ENCODE results near the gene LRIT1.

The LRIT1 gene

DNA sequence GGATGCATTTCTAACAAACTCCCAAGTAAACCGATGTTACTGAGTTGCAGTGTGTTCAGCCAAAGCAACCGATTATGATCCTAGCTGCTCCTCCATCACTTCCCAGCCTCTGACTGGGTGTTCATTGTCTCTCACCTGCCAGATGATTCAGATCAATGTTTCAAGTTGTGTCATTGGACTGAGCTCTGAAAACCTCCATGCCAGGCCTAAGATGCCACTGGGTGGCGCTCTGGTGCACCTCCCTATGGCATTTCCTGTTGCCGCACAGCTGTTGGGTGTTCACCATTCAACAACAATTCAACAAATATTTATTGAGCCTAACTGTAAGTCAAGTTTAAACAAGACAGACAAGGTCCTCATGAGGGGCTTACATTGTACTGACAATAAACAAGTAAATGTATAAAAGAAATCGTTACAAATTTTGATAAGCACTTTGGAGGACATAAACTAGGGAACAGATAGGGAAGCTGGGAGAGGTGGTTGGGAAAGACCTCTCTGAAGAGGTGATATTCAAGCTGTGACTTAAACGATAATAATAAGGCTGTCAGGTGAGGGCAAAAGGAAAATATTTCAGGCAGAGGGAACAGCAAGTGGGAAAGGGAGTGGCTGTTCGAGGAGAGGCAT lies 26.3 kb upstream of the LRIT1 start:
- Histone ChIP-seq H3K4me1 (ENCODE audit: control insufficient read depth in 1 of 2, insufficient read depth in 2 of 2, low read length in 2 of 2) (peaks cover 0 to 3% of the 10 kb centered on the region in 2 donors), H3K9ac (ENCODE audit: low read depth in 1 of 2, low read length in 2 of 2) (no peak overlapping the region), H3K9me3 (ENCODE audit: control insufficient read depth in 1 of 2, low read length in 2 of 2) (no peaks in the 10 kb centered on the region), H3K4me3 (ENCODE audit: low read depth in 1 of 2, low read length in 2 of 2) (no peak overlapping the region), H3K36me3 (ENCODE audit: control insufficient read depth in 1 of 2, insufficient read depth in 2 of 2, low read length in 2 of 2) (no peaks in the 10 kb centered on the region), H3K27me3 (ENCODE audit: control insufficient read depth in 1 of 2, insufficient read depth in 2 of 2, low read length in 2 of 2) (peaks cover 0 to 2% of the 10 kb centered on the region in 2 donors), H3K27ac (ENCODE audit: low read depth, low read length) (no peak overlapping the region)

DNA sequence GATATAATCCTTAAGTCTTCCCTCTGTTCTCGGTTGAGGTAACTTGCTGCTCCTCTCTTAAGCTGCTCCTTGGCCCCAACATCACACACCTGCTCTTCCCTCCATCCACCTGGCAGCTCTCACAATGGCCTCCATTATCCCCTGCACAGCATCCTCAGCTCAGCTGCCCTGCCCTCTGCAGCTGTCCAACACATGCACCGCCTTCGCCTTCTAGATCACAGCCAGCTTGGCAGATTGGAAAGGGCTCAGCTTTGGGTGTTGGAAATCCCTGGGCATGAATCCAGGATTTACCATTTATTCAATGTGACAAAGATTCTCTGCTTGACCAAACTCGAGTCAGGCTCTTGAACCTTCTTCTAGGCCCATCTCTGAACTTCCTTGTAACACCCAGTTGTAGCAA lies 24.1 kb upstream of the LRIT1 start:
- H3K9ac ChIP-seq (ENCODE audit: low read depth in 1 of 2, low read length in 2 of 2) = no peak overlapping the region
- peaks cover 0 to 5% of the 10 kb centered on the region in 2 donors for H3K27me3 ChIP-seq (ENCODE audit: control insufficient read depth in 1 of 2, insufficient read depth in 2 of 2, low read length in 2 of 2)
- H3K4me1 ChIP-seq (ENCODE audit: control insufficient read depth in 1 of 2, insufficient read depth in 2 of 2, low read length in 2 of 2) = peaks cover 0 to under 1% of the 10 kb centered on the region in 2 donors
- no peaks in the 10 kb centered on the region for H3K9me3 ChIP-seq (ENCODE audit: control insufficient read depth in 1 of 2, low read length in 2 of 2)
- no peak overlapping the region for H3K4me3 ChIP-seq (ENCODE audit: low read depth in 1 of 2, low read length in 2 of 2)
- no peaks in the 10 kb centered on the region for H3K36me3 ChIP-seq (ENCODE audit: control insufficient read depth in 1 of 2, insufficient read depth in 2 of 2, low read length in 2 of 2)
- no peak overlapping the region for H3K27ac ChIP-seq (ENCODE audit: low read depth, low read length)

DNA sequence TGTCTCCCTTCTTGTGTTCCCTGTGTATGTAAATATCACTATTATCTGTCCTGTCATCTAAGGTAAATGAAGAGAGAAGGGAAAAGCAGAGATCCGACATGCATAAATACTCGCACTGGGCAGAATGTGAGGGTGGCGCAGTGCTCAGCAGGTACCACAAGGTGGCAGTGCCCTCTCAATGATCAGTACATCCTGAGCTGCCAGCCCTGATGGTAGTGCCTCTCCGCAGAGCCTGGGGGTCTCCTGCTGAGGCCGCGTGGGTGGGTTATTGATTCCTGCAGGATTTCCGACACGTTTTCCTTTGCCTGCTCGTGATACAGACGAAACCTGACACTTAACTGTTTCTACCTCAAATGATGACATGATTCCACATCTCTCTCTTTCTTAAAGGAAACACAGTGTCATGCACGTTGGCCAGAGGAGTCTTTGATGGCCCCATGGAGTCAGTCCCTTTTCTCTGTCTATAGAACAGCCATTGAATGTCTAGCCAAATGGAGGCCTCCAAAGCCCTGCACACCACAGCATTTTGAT lies 23.3 kb upstream of the LRIT1 start:
- no peaks in the 10 kb centered on the region for H3K36me3 ChIP-seq (ENCODE audit: control insufficient read depth in 1 of 2, insufficient read depth in 2 of 2, low read length in 2 of 2)
- no peak overlapping the region for H3K4me3 ChIP-seq (ENCODE audit: low read depth in 1 of 2, low read length in 2 of 2)
- H3K27me3 ChIP-seq (ENCODE audit: control insufficient read depth in 1 of 2, insufficient read depth in 2 of 2, low read length in 2 of 2) = peaks cover 0 to 5% of the 10 kb centered on the region in 2 donors
- no peak overlapping the region for H3K9ac ChIP-seq (ENCODE audit: low read depth in 1 of 2, low read length in 2 of 2)
- H3K9me3 ChIP-seq (ENCODE audit: control insufficient read depth in 1 of 2, low read length in 2 of 2) = no peaks in the 10 kb centered on the region
- H3K27ac ChIP-seq (ENCODE audit: low read depth, low read length) = no peak overlapping the region
- H3K4me1 ChIP-seq (ENCODE audit: control insufficient read depth in 1 of 2, insufficient read depth in 2 of 2, low read length in 2 of 2) = no peaks in the 10 kb centered on the region

DNA sequence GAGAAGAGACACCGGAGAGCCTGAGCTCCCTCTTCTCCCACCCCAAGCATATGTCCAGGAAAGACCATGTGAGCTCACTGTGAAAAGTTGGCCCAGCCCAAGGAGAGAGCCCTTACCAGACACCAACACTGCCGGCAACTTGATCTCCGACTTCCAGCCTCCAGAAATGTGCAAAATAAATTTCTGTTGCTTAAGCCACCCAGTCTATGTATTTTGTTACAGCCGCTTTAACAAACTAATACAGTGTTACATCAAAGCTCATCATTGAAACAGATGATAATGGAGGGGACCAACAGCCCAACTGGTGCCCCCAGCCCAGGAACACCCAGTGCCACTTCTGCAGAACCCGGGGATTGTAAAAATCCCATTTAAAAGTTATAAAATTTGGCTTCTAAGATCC lies 22.4 kb upstream of the LRIT1 start:
- H3K27me3 ChIP-seq (ENCODE audit: control insufficient read depth in 1 of 2, insufficient read depth in 2 of 2, low read length in 2 of 2) = peaks cover 0 to 5% of the 10 kb centered on the region in 2 donors
- H3K9me3 ChIP-seq (ENCODE audit: control insufficient read depth in 1 of 2, low read length in 2 of 2) = no peaks in the 10 kb centered on the region
- H3K4me1 ChIP-seq (ENCODE audit: control insufficient read depth in 1 of 2, insufficient read depth in 2 of 2, low read length in 2 of 2) = no peaks in the 10 kb centered on the region
- no peaks in the 10 kb centered on the region for H3K36me3 ChIP-seq (ENCODE audit: control insufficient read depth in 1 of 2, insufficient read depth in 2 of 2, low read length in 2 of 2)
- H3K4me3 ChIP-seq (ENCODE audit: low read depth in 1 of 2, low read length in 2 of 2) = no peak overlapping the region
- no peak overlapping the region for H3K9ac ChIP-seq (ENCODE audit: low read depth in 1 of 2, low read length in 2 of 2)
- H3K27ac ChIP-seq (ENCODE audit: low read depth, low read length) = no peak overlapping the region

DNA sequence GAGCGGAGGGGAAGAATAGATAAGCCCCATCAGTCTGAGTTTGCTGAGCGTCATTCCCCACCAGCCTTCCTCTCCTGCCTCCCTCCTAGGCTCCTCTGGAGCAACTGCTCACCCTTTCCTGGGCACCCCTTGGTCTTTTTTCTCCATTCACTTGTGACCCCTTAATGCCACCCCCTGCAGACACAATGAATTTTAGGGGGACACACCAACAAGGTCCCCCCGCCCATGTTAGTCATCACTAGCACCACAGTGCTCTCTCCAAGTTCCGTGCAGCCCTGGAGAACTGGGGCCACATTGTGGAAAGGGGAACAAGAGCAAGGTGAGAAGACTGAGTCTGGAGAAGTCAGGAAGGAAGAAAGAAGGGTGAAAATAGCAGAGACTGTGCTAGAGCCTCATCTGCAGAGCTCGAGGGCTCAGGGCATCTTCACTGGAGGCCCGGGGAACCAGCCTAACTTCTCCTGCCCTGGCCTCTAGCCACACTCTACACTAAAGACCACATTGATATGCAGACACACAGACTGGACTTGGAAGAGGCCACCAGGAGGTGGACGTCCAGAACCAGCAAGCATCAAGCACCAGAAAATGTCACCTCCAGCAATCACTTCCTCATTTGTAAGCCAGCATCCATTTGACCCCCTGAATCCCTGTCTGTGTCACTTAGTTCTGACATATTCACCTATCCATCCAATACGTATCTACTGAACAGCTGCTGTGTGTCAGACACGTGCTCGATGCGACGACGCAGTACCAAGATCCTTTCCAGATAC lies 21.0 kb upstream of the LRIT1 start:
- H3K36me3 ChIP-seq (ENCODE audit: control insufficient read depth in 1 of 2, insufficient read depth in 2 of 2, low read length in 2 of 2) = no peaks in the 10 kb centered on the region
- H3K4me3 ChIP-seq (ENCODE audit: low read depth in 1 of 2, low read length in 2 of 2) = no peak overlapping the region
- H3K4me1 ChIP-seq (ENCODE audit: control insufficient read depth in 1 of 2, insufficient read depth in 2 of 2, low read length in 2 of 2) = no peaks in the 10 kb centered on the region
- no peak overlapping the region for H3K9ac ChIP-seq (ENCODE audit: low read depth in 1 of 2, low read length in 2 of 2)
- H3K27ac ChIP-seq (ENCODE audit: low read depth, low read length) = no peak overlapping the region
- H3K9me3 ChIP-seq (ENCODE audit: control insufficient read depth in 1 of 2, low read length in 2 of 2) = no peaks in the 10 kb centered on the region
- peaks cover 0 to 5% of the 10 kb centered on the region in 2 donors for H3K27me3 ChIP-seq (ENCODE audit: control insufficient read depth in 1 of 2, insufficient read depth in 2 of 2, low read length in 2 of 2)

DNA sequence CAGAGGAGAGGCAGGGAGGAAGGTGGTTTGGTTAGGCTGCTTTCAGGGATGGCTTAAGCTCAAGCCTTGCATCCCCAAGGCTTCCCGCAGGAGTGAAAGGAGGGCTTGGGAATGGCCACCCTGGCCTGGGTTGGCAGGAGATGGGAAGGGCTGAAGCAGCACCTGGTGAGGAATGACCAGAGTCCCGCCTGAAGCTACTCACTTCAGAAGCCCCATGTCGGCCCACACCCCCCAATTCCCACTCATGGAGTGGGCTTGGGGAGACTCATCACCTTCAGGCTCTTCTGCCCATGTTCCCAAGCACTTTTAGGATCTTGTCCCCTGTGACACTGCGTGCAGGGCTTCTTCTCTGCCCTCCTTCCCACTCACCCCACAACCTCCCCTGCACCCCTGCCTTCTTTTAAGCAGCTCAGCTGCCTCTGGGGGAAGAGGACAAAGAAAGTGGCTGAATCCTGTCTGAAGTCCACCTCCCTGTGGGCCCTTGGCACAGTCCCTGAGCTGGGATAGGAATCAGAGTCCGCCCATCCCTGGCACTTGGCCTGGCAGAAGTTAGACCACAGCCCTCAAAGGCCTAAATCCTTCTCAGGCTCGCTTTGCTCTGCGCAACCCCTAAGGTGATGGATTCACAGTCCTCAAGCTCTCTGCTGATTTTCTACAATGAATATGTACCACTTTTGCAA lies 20.0 kb upstream of the LRIT1 start:
- Histone ChIP-seq H3K4me1 (ENCODE audit: control insufficient read depth in 1 of 2, insufficient read depth in 2 of 2, low read length in 2 of 2) (no peaks in the 10 kb centered on the region), H3K9me3 (ENCODE audit: control insufficient read depth in 1 of 2, low read length in 2 of 2) (no peaks in the 10 kb centered on the region), H3K27me3 (ENCODE audit: control insufficient read depth in 1 of 2, insufficient read depth in 2 of 2, low read length in 2 of 2) (peaks cover 0 to 5% of the 10 kb centered on the region in 2 donors), H3K36me3 (ENCODE audit: control insufficient read depth in 1 of 2, insufficient read depth in 2 of 2, low read length in 2 of 2) (no peaks in the 10 kb centered on the region), H3K9ac (ENCODE audit: low read depth in 1 of 2, low read length in 2 of 2) (no peak overlapping the region), H3K4me3 (ENCODE audit: low read depth in 1 of 2, low read length in 2 of 2) (no peak overlapping the region), H3K27ac (ENCODE audit: low read depth, low read length) (no peak overlapping the region)

DNA sequence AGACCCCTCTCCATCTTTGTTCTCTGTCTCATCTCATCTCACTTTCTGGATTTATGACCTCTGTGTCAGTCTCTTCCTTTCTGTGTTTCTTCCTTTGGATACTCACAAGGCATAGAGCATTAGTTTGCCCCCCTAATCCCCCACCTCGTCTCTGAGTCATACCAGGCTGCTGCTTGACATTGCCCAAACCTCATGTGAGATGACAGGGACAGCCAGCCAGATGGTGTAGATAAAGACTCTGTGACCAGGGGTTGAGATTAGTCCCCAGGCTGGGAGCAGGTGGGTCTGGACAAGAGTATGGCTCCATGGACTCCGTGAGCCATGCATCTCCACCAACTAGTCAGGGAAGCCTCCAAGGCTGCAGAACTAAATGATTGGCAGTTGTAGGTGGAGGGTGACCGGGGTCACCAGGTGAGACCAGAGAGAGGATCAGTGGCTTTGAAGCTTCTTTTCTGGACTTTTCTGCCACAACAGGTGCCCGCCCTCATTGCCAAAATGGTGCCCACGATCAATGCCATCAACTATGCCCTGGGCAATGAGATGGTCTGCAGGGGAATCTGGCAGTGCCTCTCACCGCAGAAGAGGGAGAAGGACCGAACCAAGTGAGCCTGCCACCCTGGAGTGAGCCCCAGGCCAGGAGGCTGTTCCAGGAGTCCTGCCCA lies 16.8 kb upstream of the LRIT1 start:
- no peaks in the 10 kb centered on the region for H3K9me3 ChIP-seq (ENCODE audit: control insufficient read depth in 1 of 2, low read length in 2 of 2)
- no peak overlapping the region for H3K9ac ChIP-seq (ENCODE audit: low read depth in 1 of 2, low read length in 2 of 2)
- no peak overlapping the region for H3K27ac ChIP-seq (ENCODE audit: low read depth, low read length)
- H3K4me3 ChIP-seq (ENCODE audit: low read depth in 1 of 2, low read length in 2 of 2) = no peak overlapping the region
- peaks cover 0 to 5% of the 10 kb centered on the region in 2 donors for H3K27me3 ChIP-seq (ENCODE audit: control insufficient read depth in 1 of 2, insufficient read depth in 2 of 2, low read length in 2 of 2)
- H3K36me3 ChIP-seq (ENCODE audit: control insufficient read depth in 1 of 2, insufficient read depth in 2 of 2, low read length in 2 of 2) = no peaks in the 10 kb centered on the region
- no peaks in the 10 kb centered on the region for H3K4me1 ChIP-seq (ENCODE audit: control insufficient read depth in 1 of 2, insufficient read depth in 2 of 2, low read length in 2 of 2)

DNA sequence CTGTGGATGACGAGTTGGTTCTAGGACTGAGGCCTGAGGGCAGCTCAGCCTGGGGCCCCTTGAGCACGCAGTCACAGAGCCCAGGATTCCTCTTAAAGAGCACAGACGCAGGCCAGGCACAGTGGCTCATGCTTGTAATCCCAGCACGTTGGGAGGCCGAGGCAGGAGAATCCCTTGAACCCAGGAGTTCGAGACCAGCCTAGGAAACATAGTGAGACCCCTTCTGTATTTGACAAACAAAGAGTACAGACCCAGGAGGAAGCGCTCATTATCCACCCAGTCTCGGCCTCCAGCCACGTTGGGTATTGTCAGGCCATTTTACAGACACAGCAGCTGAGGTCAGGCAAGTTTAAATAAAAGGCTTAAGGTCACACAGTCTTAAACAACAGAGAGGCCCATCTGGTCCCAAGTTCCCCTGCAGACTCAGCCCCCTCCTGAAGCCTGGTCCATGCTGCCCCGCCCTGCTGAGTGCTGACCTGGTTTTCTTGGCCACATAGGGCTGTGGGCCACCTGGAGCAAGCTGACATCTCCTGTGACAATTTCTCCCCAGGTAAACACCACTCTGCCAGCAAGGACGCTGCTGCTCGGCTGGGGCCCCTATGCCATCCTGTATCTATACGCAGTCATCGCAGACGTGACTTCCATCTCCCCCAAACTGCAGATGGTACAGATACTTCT lies 16.1 kb upstream of the LRIT1 start:
- no peaks in the 10 kb centered on the region for H3K4me1 ChIP-seq (ENCODE audit: control insufficient read depth in 1 of 2, insufficient read depth in 2 of 2, low read length in 2 of 2)
- H3K4me3 ChIP-seq (ENCODE audit: low read depth in 1 of 2, low read length in 2 of 2) = no peak overlapping the region
- no peak overlapping the region for H3K9ac ChIP-seq (ENCODE audit: low read depth in 1 of 2, low read length in 2 of 2)
- H3K36me3 ChIP-seq (ENCODE audit: control insufficient read depth in 1 of 2, insufficient read depth in 2 of 2, low read length in 2 of 2) = no peaks in the 10 kb centered on the region
- no peaks in the 10 kb centered on the region for H3K9me3 ChIP-seq (ENCODE audit: control insufficient read depth in 1 of 2, low read length in 2 of 2)
- H3K27ac ChIP-seq (ENCODE audit: low read depth, low read length) = no peak overlapping the region
- H3K27me3 ChIP-seq (ENCODE audit: control insufficient read depth in 1 of 2, insufficient read depth in 2 of 2, low read length in 2 of 2) = peaks cover 0 to 2% of the 10 kb centered on the region in 2 donors

DNA sequence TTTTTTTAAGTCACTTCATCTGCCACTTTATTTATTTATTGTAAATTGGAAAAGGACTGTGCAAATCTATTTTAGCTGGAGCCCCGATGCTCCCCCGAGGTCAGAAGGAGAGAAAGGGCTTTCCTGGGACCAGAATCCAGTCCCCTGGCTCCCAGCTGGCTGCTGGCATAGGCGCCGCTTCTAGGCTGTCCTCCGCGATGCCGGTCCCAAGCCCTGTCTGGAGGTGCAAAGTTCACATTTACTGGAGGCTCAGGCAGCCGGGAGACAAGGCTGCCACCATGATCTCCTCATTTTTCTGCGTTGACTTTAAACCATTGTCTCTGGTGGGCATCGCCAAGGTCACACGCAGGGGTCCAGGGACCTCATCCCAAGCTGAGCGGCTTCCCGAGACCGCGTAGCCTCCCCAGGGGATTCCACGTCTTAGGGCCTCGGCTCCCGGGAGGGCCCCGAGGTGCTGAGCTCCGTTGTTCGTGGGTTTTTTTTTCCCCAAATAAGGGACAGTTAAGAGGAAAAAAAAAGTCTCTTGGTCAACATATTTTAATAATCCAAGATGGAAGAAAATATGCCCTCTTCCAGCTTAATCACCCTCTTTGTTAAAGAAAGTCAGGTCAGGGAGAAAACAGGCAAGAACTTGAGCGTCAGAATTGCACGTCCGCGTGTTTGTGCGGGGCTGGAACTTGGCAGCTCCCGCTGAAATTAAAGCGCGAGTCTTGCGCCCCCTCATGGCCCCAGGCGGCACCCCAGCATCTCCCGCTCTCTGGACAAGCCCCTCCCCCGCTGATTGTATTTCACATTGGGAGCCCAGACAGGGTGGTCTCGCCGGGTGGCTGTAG lies 15.4 kb upstream of the LRIT1 start:
- Histone ChIP-seq H3K27me3 (ENCODE audit: control insufficient read depth in 1 of 2, insufficient read depth in 2 of 2, low read length in 2 of 2) (no peaks in the 10 kb centered on the region), H3K4me1 (ENCODE audit: control insufficient read depth in 1 of 2, insufficient read depth in 2 of 2, low read length in 2 of 2) (no peaks in the 10 kb centered on the region), H3K36me3 (ENCODE audit: control insufficient read depth in 1 of 2, insufficient read depth in 2 of 2, low read length in 2 of 2) (no peaks in the 10 kb centered on the region), H3K4me3 (ENCODE audit: low read depth in 1 of 2, low read length in 2 of 2) (no peak overlapping the region), H3K9me3 (ENCODE audit: control insufficient read depth in 1 of 2, low read length in 2 of 2) (no peaks in the 10 kb centered on the region), H3K27ac (ENCODE audit: low read depth, low read length) (no peak overlapping the region), H3K9ac (ENCODE audit: low read depth in 1 of 2, low read length in 2 of 2) (no peak overlapping the region)

Measured in duodenal mucosa (tissue), 2 donors.